GM23338 (cell line): ENCODE measurements around the gene ZNF653. TPM values are rescaled to one million over a fixed set of nuclear protein-coding genes. Genes with fewer than 3 reads are reported as not detected.

Source experiments
- ATAC-seq: fragments of 200-7000 bp; cut with Tn5 transposase; 3 replicates; pipeline ENCODE4 v1.9.1; 2020
- DNase-seq: peaks from one replicate; pipeline ENCODE4 v3.0.0-alpha.2; 2015; ENCODE audit warnings: low spot score
- H2AFZ ChIP-seq: fragments of 200-600 bp; sonication (generic); 2 replicates; pipeline ENCODE4 v1.8.0; 2016; ENCODE audit warnings: antibody characterized with exemption, mild to moderate bottlenecking, moderate library complexity
- H3F3A ChIP-seq: fragments of 200-600 bp; sonication (generic); replicated peaks from 2 replicates; pipeline ENCODE4 v1.8.0; 2017; ENCODE audit warnings: antibody characterized with exemption, mixed run types, low read depth
- H3K27ac ChIP-seq: fragments of 200-600 bp; sonication (generic); 2 replicates; pipeline ENCODE4 v1.6.1; 2016; ENCODE audit warnings: low read depth
- H3K27me3 ChIP-seq: fragments of 200-600 bp; sonication (generic); 2 replicates; pipeline ENCODE4 v1.8.0; 2016; ENCODE audit warnings: mild to moderate bottlenecking, mixed run types, moderate library complexity; ENCODE audit not compliant: insufficient read depth
- H3K36me3 ChIP-seq: fragments of 200-600 bp; sonication (generic); 2 replicates; pipeline ENCODE4 v1.8.0; 2016; ENCODE audit warnings: mild to moderate bottlenecking; ENCODE audit not compliant: insufficient read depth
- H3K4me1 ChIP-seq: fragments of 200-600 bp; sonication (generic); 2 replicates; pipeline ENCODE4 v1.8.0; 2016; ENCODE audit warnings: mild to moderate bottlenecking, moderate library complexity; ENCODE audit not compliant: insufficient read depth
- H3K4me2 ChIP-seq: fragments of 200-600 bp; sonication (generic); 2 replicates; pipeline ENCODE4 v1.7.1; 2017; ENCODE audit warnings: mixed run types
- H3K4me3 ChIP-seq: fragments of 200-600 bp; sonication (generic); 2 replicates; pipeline ENCODE4 v1.6.1; 2016; ENCODE audit warnings: mixed run types
- H3K79me2 ChIP-seq: fragments of 200-600 bp; sonication (generic); replicated peaks from 2 replicates; pipeline ENCODE4 v1.8.0; 2017; ENCODE audit warnings: mild to moderate bottlenecking; ENCODE audit not compliant: insufficient read depth
- H3K9me2 ChIP-seq: fragments of 200-600 bp; sonication (generic); 2 replicates; pipeline ENCODE4 v1.8.0; 2017; ENCODE audit not compliant: insufficient read depth
- H4K20me1 ChIP-seq: fragments of 200-600 bp; sonication (generic); replicated peaks from 2 replicates; pipeline ENCODE4 v1.8.0; 2017; ENCODE audit warnings: mild to moderate bottlenecking; ENCODE audit not compliant: insufficient read depth
- H3K27ac Mint-ChIP-seq: 2 replicates; pipeline ENCODE4 v1.8.0; 2020; ENCODE audit warnings: inconsistent platforms, mild to moderate bottlenecking, moderate library complexity, mixed read lengths
- H3K27me3 Mint-ChIP-seq: 3 replicates; pipeline ENCODE4 v1.8.0; 2022; ENCODE audit warnings: low read depth, mild to moderate bottlenecking, moderate library complexity, mixed read lengths, inconsistent platforms; ENCODE audit not compliant: insufficient read depth, poor library complexity
- H3K36me3 Mint-ChIP-seq: 3 replicates; pipeline ENCODE4 v1.8.0; 2021; ENCODE audit warnings: low read depth, mild to moderate bottlenecking, inconsistent platforms, moderate library complexity, mixed read lengths
- H3K4me1 Mint-ChIP-seq: 3 replicates; pipeline ENCODE4 v1.8.0; 2020; ENCODE audit warnings: mild to moderate bottlenecking, inconsistent platforms, mixed read lengths
- H3K4me3 Mint-ChIP-seq: 3 replicates; pipeline ENCODE4 v1.8.0; 2021; ENCODE audit warnings: moderate library complexity, mild to moderate bottlenecking, inconsistent platforms, mixed read lengths
- H3K9me3 Mint-ChIP-seq: 3 replicates; pipeline ENCODE4 v1.8.0; 2020; ENCODE audit warnings: moderate library complexity, mild to moderate bottlenecking, inconsistent platforms, mixed read lengths
- CREB1 ChIP-seq: fragments of 250-450 bp; sonication (Bioruptor Pico); IDR thresholded peaks from 2 replicates; pipeline ENCODE4 v1.5.0; 2020; ENCODE audit warnings: low read depth, mild to moderate bottlenecking, moderate library complexity
- EZH2 ChIP-seq: fragments of 200-600 bp; sonication (generic); IDR thresholded peaks from one replicate; pipeline ENCODE4 v1.8.0; 2017; ENCODE audit warnings: antibody characterized with exemption, mild to moderate bottlenecking, low read depth; ENCODE audit not compliant: unreplicated experiment
- EZH2phosphoT487 ChIP-seq: fragments of 200-600 bp; sonication (generic); IDR thresholded peaks from one replicate; pipeline ENCODE4 v1.8.1; 2018; ENCODE audit warnings: antibody characterized with exemption; ENCODE audit not compliant: unreplicated experiment
- JUNB ChIP-seq: IDR thresholded peaks from one replicate; pipeline ENCODE4 v1.6.1; 2016; ENCODE audit warnings: antibody characterized with exemption; ENCODE audit not compliant: unreplicated experiment
- NANOG ChIP-seq: IDR thresholded peaks from 2 replicates; pipeline ENCODE4 v1.6.1; 2016; ENCODE audit warnings: antibody characterized with exemption, borderline replicate concordance
- POLR2AphosphoS5 ChIP-seq: IDR thresholded peaks from 2 replicates; pipeline ENCODE4 v1.6.1; 2016; ENCODE audit warnings: antibody characterized with exemption, low read depth
- STAT1 ChIP-seq: IDR thresholded peaks from one replicate; pipeline ENCODE4 v1.6.1; 2016; ENCODE audit warnings: antibody characterized with exemption; ENCODE audit not compliant: unreplicated experiment
- ZNF114 ChIP-seq: fragments of 250-450 bp; sonication (Bioruptor Pico); IDR thresholded peaks from 2 replicates; pipeline ENCODE4 v1.5.0; 2020; ENCODE audit warnings: mild to moderate bottlenecking, moderate library complexity
- ZNF331 ChIP-seq: fragments of 250-450 bp; sonication (Bioruptor Pico); IDR thresholded peaks from 2 replicates; pipeline ENCODE4 v1.5.0; 2020; ENCODE audit warnings: low read depth, mild to moderate bottlenecking, moderate library complexity
- polyA plus RNA-seq: library from polyadenylated mRNA; unstranded; fragments of >200 nt; fragmentation: Nextera tagmentation; extraction: Ambion mirVana; gene quantifications from 2 replicates; pipeline ENCODE4 v1.2.1, GENCODE V29; 2016
- total RNA-seq: library from RNA; depleted of rRNA; stranded (reverse); fragments of >200 nt; shearing (Covaris generic); gene quantifications from 2 replicates; pipeline ENCODE4 v1.2.3, GENCODE V29; 2014
- TF ChIP-seq, protein P1 (sequence below): fragments of 250-450 bp; sonication (Bioruptor Pico); IDR thresholded peaks from 2 replicates; pipeline ENCODE4 v1.5.0; 2020; ENCODE audit warnings: mild to moderate bottlenecking, moderate library complexity
- TF ChIP-seq, protein P2 (sequence below): IDR thresholded peaks from one replicate; pipeline ENCODE4 v1.6.1; 2018; ENCODE audit warnings: antibody characterized with exemption; ENCODE audit not compliant: unreplicated experiment
- TF ChIP-seq, protein P3 (sequence below), 2 experiments: fragments of 200-600 bp in 1 of 2; sonication (generic) in 1 of 2; conservative IDR thresholded peaks; 2 replicates each; pipeline versions ENCODE4 v1.5.1 to v1.6.1; 2016 to 2017; ENCODE audit warnings: antibody characterized with exemption in 2 of 2, low read depth in 2 of 2, mild to moderate bottlenecking in 2 of 2, moderate library complexity in 1 of 2
- TF ChIP-seq, protein P4 (sequence below): IDR thresholded peaks from 2 replicates; pipeline ENCODE4 v1.6.1; 2016; ENCODE audit warnings: antibody characterized with exemption

Gene ZNF653
- total and polyA plus RNA-seq, 2 experiments from 2014 or later, result 2.5 to 5.3 TPM

DNA sequence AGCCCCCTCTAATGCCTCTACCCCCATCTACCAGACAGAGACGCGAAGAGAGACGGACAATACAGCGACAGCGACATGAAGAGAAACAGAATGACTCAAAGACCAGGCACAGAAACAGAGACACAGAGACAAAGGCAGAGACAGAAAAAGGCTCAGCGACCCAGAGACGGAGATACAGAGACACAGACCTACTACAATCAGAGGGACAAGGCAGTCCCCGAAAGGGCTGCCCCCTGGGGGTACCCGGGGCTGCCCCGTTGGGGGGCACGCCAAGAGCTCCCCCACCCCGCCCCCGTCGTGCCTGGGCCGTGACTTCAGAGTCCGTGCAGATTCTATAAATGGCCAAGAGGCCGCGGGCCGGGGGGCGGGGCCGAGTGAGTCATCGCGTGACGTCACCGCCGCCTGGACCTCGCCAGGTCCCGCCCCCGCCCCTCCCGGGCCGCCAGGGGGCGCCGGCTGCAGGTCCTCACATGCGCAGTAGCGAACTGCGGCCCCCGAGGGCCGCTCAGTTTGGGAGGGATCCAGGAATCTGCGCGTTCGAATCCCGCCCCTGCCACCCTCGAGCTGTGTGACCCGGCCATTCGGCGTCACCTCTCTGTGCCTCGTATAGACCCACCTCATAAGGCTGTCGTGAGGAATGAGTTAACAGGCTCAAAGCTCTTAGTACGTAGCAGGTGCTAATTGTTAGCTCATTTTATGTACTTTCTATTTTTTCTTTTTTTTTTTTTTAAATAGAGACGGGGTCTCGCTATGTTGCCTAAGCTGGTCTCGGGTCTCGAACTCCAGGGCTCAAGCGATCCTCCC, 30.4 kb upstream of the ZNF653 start:
- Histone ChIP-seq H3K27ac (0 out of 2 replicates have a peak overlapping the region, but pooled peaks have one; percentile 45), H3K79me2 (no peaks in the 10 kb centered on the region), H2AFZ (peak overlapping the region; percentile 99), H3K4me2 (peak overlapping the region; percentile 98), H3K4me3 (peak overlapping the region; percentile 71), H3F3A (peaks cover 9% of the 10 kb centered on the region; the same call in 1 of the 2 replicates), H3K9me2 (no peaks in the 10 kb centered on the region), H3K27me3 (peaks cover 5% of the 10 kb centered on the region; the same call in 1 of the 2 replicates), H3K36me3 (no peaks in the 10 kb centered on the region), H4K20me1 (no peaks in the 10 kb centered on the region), H3K4me1 (peaks cover 18% of the 10 kb centered on the region)
- Mint-ChIP-seq H3K4me1 (peaks cover 23% of the 10 kb centered on the region), H3K27me3 (peaks cover 23% of the 10 kb centered on the region), H3K4me3 (peak overlapping the region; percentile 70), H3K27ac (peak overlapping the region; percentile 18; the same call in 1 of the 2 replicates), H3K9me3 (no peaks in the 10 kb centered on the region), H3K36me3 (no peaks in the 10 kb centered on the region)
- DNase-seq, result peak; percentile 94
- TF ChIP-seq EZH2phosphoT487 (no peak), STAT1 (no peak), NANOG (no peak), ZNF331 (CRISPR knock-in tag) (no peak), EZH2 (no peak), ZNF114 (CRISPR knock-in tag) (no peak), JUNB (no peak), CREB1 (CRISPR knock-in tag) (peak; percentile 99), POLR2AphosphoS5 (peak; percentile 64; the same call in 1 of the 2 replicates)
- TF ChIP-seq, protein P1, sequence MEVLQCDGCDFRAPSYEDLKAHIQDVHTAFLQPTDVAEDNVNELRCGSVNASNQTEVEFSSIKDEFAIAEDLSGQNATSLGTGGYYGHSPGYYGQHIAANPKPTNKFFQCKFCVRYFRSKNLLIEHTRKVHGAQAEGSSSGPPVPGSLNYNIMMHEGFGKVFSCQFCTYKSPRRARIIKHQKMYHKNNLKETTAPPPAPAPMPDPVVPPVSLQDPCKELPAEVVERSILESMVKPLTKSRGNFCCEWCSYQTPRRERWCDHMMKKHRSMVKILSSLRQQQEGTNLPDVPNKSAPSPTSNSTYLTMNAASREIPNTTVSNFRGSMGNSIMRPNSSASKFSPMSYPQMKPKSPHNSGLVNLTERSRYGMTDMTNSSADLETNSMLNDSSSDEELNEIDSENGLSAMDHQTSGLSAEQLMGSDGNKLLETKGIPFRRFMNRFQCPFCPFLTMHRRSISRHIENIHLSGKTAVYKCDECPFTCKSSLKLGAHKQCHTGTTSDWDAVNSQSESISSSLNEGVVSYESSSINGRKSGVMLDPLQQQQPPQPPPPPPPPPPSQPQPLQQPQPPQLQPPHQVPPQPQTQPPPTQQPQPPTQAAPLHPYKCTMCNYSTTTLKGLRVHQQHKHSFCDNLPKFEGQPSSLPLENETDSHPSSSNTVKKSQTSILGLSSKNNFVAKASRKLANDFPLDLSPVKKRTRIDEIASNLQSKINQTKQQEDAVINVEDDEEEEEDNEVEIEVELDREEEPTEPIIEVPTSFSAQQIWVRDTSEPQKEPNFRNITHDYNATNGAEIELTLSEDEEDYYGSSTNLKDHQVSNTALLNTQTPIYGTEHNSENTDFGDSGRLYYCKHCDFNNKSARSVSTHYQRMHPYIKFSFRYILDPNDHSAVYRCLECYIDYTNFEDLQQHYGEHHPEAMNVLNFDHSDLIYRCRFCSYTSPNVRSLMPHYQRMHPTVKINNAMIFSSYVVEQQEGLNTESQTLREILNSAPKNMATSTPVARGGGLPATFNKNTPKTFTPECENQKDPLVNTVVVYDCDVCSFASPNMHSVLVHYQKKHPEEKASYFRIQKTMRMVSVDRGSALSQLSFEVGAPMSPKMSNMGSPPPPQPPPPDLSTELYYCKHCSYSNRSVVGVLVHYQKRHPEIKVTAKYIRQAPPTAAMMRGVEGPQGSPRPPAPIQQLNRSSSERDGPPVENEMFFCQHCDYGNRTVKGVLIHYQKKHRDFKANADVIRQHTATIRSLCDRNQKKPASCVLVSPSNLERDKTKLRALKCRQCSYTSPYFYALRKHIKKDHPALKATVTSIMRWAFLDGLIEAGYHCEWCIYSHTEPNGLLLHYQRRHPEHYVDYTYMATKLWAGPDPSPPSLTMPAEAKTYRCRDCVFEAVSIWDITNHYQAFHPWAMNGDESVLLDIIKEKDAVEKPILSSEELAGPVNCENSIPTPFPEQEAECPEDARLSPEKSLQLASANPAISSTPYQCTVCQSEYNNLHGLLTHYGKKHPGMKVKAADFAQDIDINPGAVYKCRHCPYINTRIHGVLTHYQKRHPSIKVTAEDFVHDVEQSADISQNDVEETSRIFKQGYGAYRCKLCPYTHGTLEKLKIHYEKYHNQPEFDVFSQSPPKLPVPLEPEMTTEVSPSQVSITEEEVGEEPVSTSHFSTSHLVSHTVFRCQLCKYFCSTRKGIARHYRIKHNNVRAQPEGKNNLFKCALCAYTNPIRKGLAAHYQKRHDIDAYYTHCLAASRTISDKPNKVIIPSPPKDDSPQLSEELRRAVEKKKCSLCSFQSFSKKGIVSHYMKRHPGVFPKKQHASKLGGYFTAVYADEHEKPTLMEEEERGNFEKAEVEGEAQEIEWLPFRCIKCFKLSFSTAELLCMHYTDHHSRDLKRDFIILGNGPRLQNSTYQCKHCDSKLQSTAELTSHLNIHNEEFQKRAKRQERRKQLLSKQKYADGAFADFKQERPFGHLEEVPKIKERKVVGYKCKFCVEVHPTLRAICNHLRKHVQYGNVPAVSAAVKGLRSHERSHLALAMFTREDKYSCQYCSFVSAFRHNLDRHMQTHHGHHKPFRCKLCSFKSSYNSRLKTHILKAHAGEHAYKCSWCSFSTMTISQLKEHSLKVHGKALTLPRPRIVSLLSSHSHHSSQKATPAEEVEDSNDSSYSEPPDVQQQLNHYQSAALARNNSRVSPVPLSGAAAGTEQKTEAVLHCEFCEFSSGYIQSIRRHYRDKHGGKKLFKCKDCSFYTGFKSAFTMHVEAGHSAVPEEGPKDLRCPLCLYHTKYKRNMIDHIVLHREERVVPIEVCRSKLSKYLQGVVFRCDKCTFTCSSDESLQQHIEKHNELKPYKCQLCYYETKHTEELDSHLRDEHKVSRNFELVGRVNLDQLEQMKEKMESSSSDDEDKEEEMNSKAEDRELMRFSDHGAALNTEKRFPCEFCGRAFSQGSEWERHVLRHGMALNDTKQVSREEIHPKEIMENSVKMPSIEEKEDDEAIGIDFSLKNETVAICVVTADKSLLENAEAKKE (CRISPR knock-in tag), result no peak
- TF ChIP-seq, protein P2, sequence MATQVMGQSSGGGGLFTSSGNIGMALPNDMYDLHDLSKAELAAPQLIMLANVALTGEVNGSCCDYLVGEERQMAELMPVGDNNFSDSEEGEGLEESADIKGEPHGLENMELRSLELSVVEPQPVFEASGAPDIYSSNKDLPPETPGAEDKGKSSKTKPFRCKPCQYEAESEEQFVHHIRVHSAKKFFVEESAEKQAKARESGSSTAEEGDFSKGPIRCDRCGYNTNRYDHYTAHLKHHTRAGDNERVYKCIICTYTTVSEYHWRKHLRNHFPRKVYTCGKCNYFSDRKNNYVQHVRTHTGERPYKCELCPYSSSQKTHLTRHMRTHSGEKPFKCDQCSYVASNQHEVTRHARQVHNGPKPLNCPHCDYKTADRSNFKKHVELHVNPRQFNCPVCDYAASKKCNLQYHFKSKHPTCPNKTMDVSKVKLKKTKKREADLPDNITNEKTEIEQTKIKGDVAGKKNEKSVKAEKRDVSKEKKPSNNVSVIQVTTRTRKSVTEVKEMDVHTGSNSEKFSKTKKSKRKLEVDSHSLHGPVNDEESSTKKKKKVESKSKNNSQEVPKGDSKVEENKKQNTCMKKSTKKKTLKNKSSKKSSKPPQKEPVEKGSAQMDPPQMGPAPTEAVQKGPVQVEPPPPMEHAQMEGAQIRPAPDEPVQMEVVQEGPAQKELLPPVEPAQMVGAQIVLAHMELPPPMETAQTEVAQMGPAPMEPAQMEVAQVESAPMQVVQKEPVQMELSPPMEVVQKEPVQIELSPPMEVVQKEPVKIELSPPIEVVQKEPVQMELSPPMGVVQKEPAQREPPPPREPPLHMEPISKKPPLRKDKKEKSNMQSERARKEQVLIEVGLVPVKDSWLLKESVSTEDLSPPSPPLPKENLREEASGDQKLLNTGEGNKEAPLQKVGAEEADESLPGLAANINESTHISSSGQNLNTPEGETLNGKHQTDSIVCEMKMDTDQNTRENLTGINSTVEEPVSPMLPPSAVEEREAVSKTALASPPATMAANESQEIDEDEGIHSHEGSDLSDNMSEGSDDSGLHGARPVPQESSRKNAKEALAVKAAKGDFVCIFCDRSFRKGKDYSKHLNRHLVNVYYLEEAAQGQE, result no peak
- TF ChIP-seq, protein P3, sequence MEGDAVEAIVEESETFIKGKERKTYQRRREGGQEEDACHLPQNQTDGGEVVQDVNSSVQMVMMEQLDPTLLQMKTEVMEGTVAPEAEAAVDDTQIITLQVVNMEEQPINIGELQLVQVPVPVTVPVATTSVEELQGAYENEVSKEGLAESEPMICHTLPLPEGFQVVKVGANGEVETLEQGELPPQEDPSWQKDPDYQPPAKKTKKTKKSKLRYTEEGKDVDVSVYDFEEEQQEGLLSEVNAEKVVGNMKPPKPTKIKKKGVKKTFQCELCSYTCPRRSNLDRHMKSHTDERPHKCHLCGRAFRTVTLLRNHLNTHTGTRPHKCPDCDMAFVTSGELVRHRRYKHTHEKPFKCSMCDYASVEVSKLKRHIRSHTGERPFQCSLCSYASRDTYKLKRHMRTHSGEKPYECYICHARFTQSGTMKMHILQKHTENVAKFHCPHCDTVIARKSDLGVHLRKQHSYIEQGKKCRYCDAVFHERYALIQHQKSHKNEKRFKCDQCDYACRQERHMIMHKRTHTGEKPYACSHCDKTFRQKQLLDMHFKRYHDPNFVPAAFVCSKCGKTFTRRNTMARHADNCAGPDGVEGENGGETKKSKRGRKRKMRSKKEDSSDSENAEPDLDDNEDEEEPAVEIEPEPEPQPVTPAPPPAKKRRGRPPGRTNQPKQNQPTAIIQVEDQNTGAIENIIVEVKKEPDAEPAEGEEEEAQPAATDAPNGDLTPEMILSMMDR (conservative IDR thresholded peaks at IDR 0.05; ENCODE audit: low read depth in 2 of 2), result peak; percentile 74 to 85
- TF ChIP-seq, protein P4, sequence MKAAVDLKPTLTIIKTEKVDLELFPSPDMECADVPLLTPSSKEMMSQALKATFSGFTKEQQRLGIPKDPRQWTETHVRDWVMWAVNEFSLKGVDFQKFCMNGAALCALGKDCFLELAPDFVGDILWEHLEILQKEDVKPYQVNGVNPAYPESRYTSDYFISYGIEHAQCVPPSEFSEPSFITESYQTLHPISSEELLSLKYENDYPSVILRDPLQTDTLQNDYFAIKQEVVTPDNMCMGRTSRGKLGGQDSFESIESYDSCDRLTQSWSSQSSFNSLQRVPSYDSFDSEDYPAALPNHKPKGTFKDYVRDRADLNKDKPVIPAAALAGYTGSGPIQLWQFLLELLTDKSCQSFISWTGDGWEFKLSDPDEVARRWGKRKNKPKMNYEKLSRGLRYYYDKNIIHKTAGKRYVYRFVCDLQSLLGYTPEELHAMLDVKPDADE, result no peak
- peak; percentile 37 for ATAC-seq
